ENCODE data around the gene FUNDC1. TPM values are rescaled to one million over a fixed set of nuclear protein-coding genes. Genes with fewer than 3 reads are reported as not detected.

FUNDC1 gene
- total RNA-seq, 1 donor from 2014 or later = 25.7 TPM

GRCh38 chrX:44484607-44485146, 58.0 kb downstream of the FUNDC1 start:
- no peak for ATAC-seq
- intact Hi-C loops (cut with micrococcal nuclease) = no loop called here
- no peak for DNase-seq

- intact Hi-C loops (cut with micrococcal nuclease) = no loop called here
- DNase-seq (no peak), ATAC-seq (no peak)
These were observed 58.6 kb downstream of the FUNDC1 start for GRCh38 chrX:44483965-44484606.

GRCh38 chrX:44482575-44482974, 60.1 kb downstream of the FUNDC1 start:
- intact Hi-C loops (cut with micrococcal nuclease) = no loop called here
- DNase-seq (no peak), ATAC-seq (no peak)

- DNase-seq (no peak), ATAC-seq (no peak)
- intact Hi-C loops (cut with micrococcal nuclease) = no loop called here
These were observed 62.1 kb downstream of the FUNDC1 start for GRCh38 chrX:44480591-44480990.

- no peak for DNase-seq
- no peak for ATAC-seq
- intact Hi-C loops (cut with micrococcal nuclease) = no loop called here
These were observed 68.2 kb downstream of the FUNDC1 start for GRCh38 chrX:44474410-44474809.

Other genes with a start within 250 kb of the FUNDC1 start
- gene EFHC2, start 199.2 kb downstream of the FUNDC1 start, total RNA-seq = 14.6 TPM